HG03135 (cell line): Measurements from ENCODE around the gene SETD6.

Source experiments
- ATAC-seq: cut with Tn5 transposase; IDR thresholded peaks from one replicate; pipeline ENCODE4 v1.9.1; 2021; ENCODE audit warnings: mild to moderate bottlenecking, moderate library complexity; ENCODE audit not compliant: unreplicated experiment

Gene SETD6

GRCh38 chr16:58493756-58494431 lies 21.4 kb upstream of the SETD6 start:
- no peak for ATAC-seq

- ATAC-seq: peak; percentile 69
These were observed 20.3 kb upstream of the SETD6 start for GRCh38 chr16:58494981-58495520.

GRCh38 chr16:58495521-58496331 lies 19.6 kb upstream of the SETD6 start:
- ATAC-seq: no peak

GRCh38 chr16:58497468-58497867 lies 17.8 kb upstream of the SETD6 start:
- ATAC-seq: no peak

- ATAC-seq: no peak
These were observed 17.4 kb upstream of the SETD6 start for GRCh38 chr16:58497935-58498334.

GRCh38 chr16:58498341-58499091 lies 16.8 kb upstream of the SETD6 start:
- ATAC-seq: no peak

- ATAC-seq: no peak
These were observed 16.2 kb upstream of the SETD6 start for GRCh38 chr16:58499092-58499511.

- no peak for ATAC-seq
These were observed 15.5 kb upstream of the SETD6 start, which contains the start of gene NDRG4 for GRCh38 chr16:58499615-58500351. NDRG4 (plus strand) TSS chr16:58500143; CDS start chr16:58500249, 106 bp downstream.

GRCh38 chr16:58500430-58501241 lies 14.7 kb upstream of the SETD6 start:
- no peak for ATAC-seq

GRCh38 chr16:58501242-58502131 lies 13.8 kb upstream of the SETD6 start:
- no peak for ATAC-seq

GRCh38 chr16:58502217-58502921 lies 12.9 kb upstream of the SETD6 start:
- no peak for ATAC-seq

GRCh38 chr16:58503166-58503862 lies 12.0 kb upstream of the SETD6 start:
- ATAC-seq: no peak

GRCh38 chr16:58503863-58504688 lies 11.2 kb upstream of the SETD6 start:
- ATAC-seq: no peak

GRCh38 chr16:58506241-58507194 lies 8.8 kb upstream of the SETD6 start:
- ATAC-seq: no peak

- no peak for ATAC-seq
These were observed 7.9 kb upstream of the SETD6 start for GRCh38 chr16:58507195-58507962.
